Common myeloid progenitor, CD34-positive (primary cell): Measurements from ENCODE around the gene GAREM1.

Experiments
- CTCF ChIA-PET: fragments of 350-600 bp; sonication (Branson Sonifier 250); formaldehyde crosslinking; loops from one replicate; lab custom pipeline; 2021; ENCODE audit warnings: antibody characterized with exemption; lab: Charles Lee
- POLR2A ChIA-PET: fragments of 350-600 bp; sonication (Branson Sonifier 250); formaldehyde crosslinking; loops from one replicate; lab custom pipeline; 2021; ENCODE audit warnings: antibody characterized with exemption; lab: Charles Lee
- DNase-seq, 3 donors: peaks; one replicate each; pipeline versions ENCODE4 v3.0.0 to v3.0.0-alpha.2; 2013
- H3K27ac ChIP-seq, 2 experiments: 1 replicate in 1 of 2; 2 replicates in 1 of 2; pipeline ENCODE4 v1.7.0; 2013; ENCODE audit warnings: inconsistent platforms in 2 of 2, low read length in 2 of 2, mild to moderate bottlenecking in 2 of 2, low read depth in 1 of 2, moderate library complexity in 1 of 2; ENCODE audit not compliant: severe bottlenecking in 2 of 2, insufficient read depth in 1 of 2, poor library complexity in 1 of 2
- H3K27me3 ChIP-seq, 5 experiments: replicated peaks in 2 of 5; 1 replicate in 3 of 5; 2 replicates in 2 of 5; pipeline versions ENCODE4 v1.6.1 to v1.7.0; 2013; ENCODE audit warnings: low read length in 4 of 5, mild to moderate bottlenecking in 2 of 5, moderate library complexity in 2 of 5, inconsistent platforms in 1 of 5; ENCODE audit not compliant: insufficient read depth in 5 of 5, control insufficient read depth in 4 of 5
- H3K36me3 ChIP-seq, 4 experiments: 1 replicate in 2 of 4; 2 replicates in 2 of 4; pipeline versions ENCODE4 v1.6.1 to v1.7.0; 2013; ENCODE audit warnings: low read length in 3 of 4, control low read depth in 1 of 4, mild to moderate bottlenecking in 1 of 4; ENCODE audit not compliant: control insufficient read depth in 4 of 4, insufficient read depth in 4 of 4
- H3K4me1 ChIP-seq, 4 experiments: 1 replicate in 3 of 4; 2 replicates in 1 of 4; pipeline versions ENCODE4 v1.6.1 to v1.7.1; 2013; ENCODE audit warnings: low read length in 3 of 4, mild to moderate bottlenecking in 3 of 4, control low read depth in 1 of 4, inconsistent platforms in 1 of 4, moderate library complexity in 1 of 4; ENCODE audit not compliant: control insufficient read depth in 4 of 4, insufficient read depth in 4 of 4; ENCODE audit errors: control extremely low read depth in 1 of 4
- H3K4me3 ChIP-seq, 7 experiments: 1 replicate in 4 of 7; 2 replicates in 3 of 7; pipeline versions ENCODE4 v1.5.1 to v1.7.0; 2013; ENCODE audit warnings: mild to moderate bottlenecking in 7 of 7, low read length in 6 of 7, moderate library complexity in 6 of 7, inconsistent platforms in 2 of 7, low read depth in 2 of 7, control low read depth in 1 of 7; ENCODE audit not compliant: insufficient read depth in 4 of 7, control insufficient read depth in 1 of 7; ENCODE audit errors: extremely low read depth in 1 of 7
- H3K9me3 ChIP-seq, 5 experiments: 1 replicate in 4 of 5; 2 replicates in 1 of 5; pipeline versions ENCODE4 v1.6.1 to v1.7.1; 2013; ENCODE audit warnings: low read length in 4 of 5, mild to moderate bottlenecking in 2 of 5, inconsistent platforms in 1 of 5, low read depth in 1 of 5, moderate library complexity in 1 of 5; ENCODE audit not compliant: control insufficient read depth in 4 of 5, insufficient read depth in 2 of 5; ENCODE audit errors: control extremely low read depth in 1 of 5
- WGBS: methylation state at CpG from one replicate; pipeline ENCODE4 v1.1.5; 2013; ENCODE audit not compliant: insufficient coverage; 5-methylcytosine and 5-hydroxymethylcytosine counted together

Gene GAREM1

GRCh38 chr18:32439241-32439640 is 31.4 kb downstream of the GAREM1 start:
- Histone ChIP-seq H3K4me3 (no peak overlapping the region), H3K36me3 (no peaks in the 10 kb centered on the region), H3K27me3 (peaks cover 0 to 16% (median 0%) of the 10 kb centered on the region in 5 experiments), H3K9me3 (no peaks in the 10 kb centered on the region), H3K4me1 (no peaks in the 10 kb centered on the region), H3K27ac (no peak overlapping the region)
- POLR2A ChIA-PET, result interaction anchor here (0.6 kb wide), 1 partner anchor 63 kb away, joined by 3 read pairs; no protein-coding TSS in a partner anchor
- CTCF ChIA-PET, result interaction anchor here (0.9 to 1.5 kb wide), 3 partner anchors 19 to 282 kb away, joined by 3 to 6 read pairs (median 5); no protein-coding TSS in a partner anchor
- WGBS, result 100% methylated on average over 1 of the region's 2 CpGs
- DNase-seq, result no peak

GRCh38 chr18:32438173-32438572 is 32.5 kb downstream of the GAREM1 start:
- no peak overlapping the region for H3K27ac ChIP-seq
- WGBS, result 100% methylated on average over 6 of the region's 8 CpGs
- peaks cover 0 to 12% (median 0%) of the 10 kb centered on the region in 5 experiments for H3K27me3 ChIP-seq
- no peak overlapping the region for H3K4me3 ChIP-seq
- ChIA-PET POLR2A (interaction anchor here (1.1 kb wide), 1 partner anchor 35 kb away, joined by 3 read pairs; no protein-coding TSS in a partner anchor), CTCF (no interaction called here)
- H3K4me1 ChIP-seq, result no peaks in the 10 kb centered on the region
- DNase-seq, result no peak
- H3K36me3 ChIP-seq, result no peaks in the 10 kb centered on the region
- H3K9me3 ChIP-seq, result no peaks in the 10 kb centered on the region

DNA sequence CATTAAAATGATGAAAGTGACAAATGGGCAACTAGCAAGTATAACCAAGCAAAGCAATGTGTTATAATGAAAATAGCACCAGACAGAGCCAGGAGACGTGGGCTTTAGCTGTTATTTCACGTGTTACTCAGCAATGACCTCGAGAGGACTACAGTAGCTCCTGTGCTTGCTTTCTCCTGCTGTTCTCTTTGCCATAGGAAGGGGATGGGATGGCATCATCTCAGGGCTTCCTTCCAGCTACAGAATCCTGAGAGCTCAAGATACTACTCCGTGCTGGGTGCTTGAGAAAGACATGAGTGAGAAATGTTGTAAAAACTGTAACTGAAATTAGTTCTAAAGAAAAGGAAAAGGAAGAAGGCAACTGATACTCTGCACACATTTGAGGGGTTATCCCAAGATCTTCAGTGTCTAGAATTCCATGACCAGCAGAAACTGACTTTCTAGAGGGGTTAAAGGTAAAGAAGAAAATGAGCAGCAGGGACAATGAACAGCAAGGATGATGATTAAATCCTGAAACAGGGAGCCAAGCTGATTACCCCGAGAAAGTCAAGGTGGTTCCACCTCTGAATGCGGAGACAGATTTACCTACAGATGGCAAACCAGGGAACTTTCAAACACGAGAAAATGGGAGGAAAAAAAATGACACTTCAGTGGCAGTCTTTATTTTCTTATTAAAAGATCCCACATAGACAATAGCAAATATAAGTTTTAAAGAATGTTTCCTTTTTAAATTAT is 33.4 kb downstream of the GAREM1 start:
- ChIA-PET CTCF (no interaction called here), POLR2A (no interaction called here)
- WGBS, result 90% methylated on average over 5 of the region's 7 CpGs
- no peak for DNase-seq
- no peaks in the 10 kb centered on the region for H3K36me3 ChIP-seq
- H3K27ac ChIP-seq, result no peak overlapping the region
- peaks cover 0 to 12% (median 0%) of the 10 kb centered on the region in 5 experiments for H3K27me3 ChIP-seq
- H3K9me3 ChIP-seq, result peaks cover 0 to 2% (median 0%) of the 10 kb centered on the region in 5 experiments
- no peaks in the 10 kb centered on the region for H3K4me1 ChIP-seq
- H3K4me3 ChIP-seq, result no peak overlapping the region

DNA sequence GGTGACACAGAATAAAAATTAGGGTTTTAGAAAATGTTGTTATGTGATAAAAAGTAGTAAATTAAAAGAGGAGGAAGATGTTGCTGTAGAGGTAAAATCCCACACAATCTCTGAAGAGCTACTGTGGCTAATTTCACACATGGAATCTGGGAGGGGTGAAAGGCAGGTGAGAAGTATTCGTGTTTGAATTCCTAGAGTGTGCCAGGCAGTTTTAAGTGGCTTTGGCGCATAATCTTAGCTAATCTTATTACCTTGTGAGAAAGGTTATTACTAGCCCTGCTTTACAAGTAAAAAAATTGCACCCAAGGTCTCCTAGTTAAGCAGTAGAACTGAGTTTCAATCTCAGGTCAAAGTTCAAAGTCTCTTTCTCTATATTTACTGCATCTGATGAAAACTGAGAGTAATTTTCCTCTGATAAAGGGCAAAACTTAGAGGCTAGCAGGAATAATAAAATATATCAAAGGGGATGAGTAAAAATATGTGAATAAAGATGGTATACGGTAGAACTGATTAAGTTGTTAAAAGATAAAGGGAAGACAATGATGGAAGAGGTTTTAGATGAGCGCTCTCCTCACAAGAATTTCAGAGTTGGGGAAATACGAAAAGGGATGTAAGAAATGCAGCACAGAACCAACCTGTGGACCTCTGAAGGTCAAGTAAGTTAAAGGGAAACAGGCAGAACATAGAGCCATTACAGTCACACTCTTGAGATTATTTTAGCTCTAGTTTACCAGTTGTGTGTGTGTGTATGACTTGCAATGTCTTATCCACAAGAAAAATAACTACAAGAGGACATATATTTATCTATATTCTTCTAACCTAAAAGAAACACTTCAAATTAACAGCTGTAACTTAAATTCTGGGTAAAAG is 34.8 kb downstream of the GAREM1 start:
- DNase-seq, result no peak
- ChIA-PET POLR2A (interaction anchor here (0.6 kb wide), 1 partner anchor 668 kb away, joined by 7 read pairs; no protein-coding TSS in a partner anchor), CTCF (no interaction called here)

DNA sequence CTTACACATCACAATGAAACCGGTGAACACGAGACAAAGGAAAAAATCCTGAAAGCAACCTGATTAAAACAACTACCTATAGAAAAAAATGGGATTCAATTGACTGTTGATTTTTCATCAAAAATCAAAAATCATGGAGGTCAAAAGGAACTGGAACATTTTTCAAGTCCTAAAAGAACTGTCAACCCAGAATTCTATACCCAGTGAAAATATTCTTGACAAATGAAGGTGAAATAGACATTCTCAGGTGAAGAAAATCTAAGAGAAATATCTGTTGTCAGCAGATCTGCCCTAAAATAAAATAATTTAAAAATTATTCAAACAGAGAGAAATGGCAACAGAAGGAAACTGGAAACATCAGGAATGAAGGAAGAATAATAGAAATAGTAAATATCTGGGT is 38.9 kb downstream of the GAREM1 start:
- Histone ChIP-seq H3K4me3 (no peak overlapping the region), H3K9me3 (peaks cover 0 to 13% (median 4%) of the 10 kb centered on the region in 5 experiments), H3K4me1 (no peaks in the 10 kb centered on the region), H3K27me3 (peaks cover 0 to 6% (median 0%) of the 10 kb centered on the region in 5 experiments), H3K36me3 (no peaks in the 10 kb centered on the region), H3K27ac (no peak overlapping the region)
- WGBS, result no CpG with 5 or more reads among the region's 2 CpGs
- ChIA-PET POLR2A (no interaction called here), CTCF (no interaction called here)
- DNase-seq, result peak in 1 of 3 donors; percentile 6

More for the DNA sequence above, 34.8 kb downstream of the GAREM1 start:
- H3K27ac ChIP-seq, result no peak overlapping the region
- peaks cover 0 to 9% (median 0%) of the 10 kb centered on the region in 5 experiments for H3K27me3 ChIP-seq
- no peak overlapping the region for H3K4me3 ChIP-seq
- 97% methylated on average over 5 of the region's 5 CpGs for WGBS
- no peaks in the 10 kb centered on the region for H3K36me3 ChIP-seq
- H3K9me3 ChIP-seq, result peaks cover 0 to 7% (median 1%) of the 10 kb centered on the region in 5 experiments
- H3K4me1 ChIP-seq, result no peaks in the 10 kb centered on the region

GRCh38 chr18:32429402-32429801 is 41.3 kb downstream of the GAREM1 start:
- Histone ChIP-seq H3K27me3 (no peaks in the 10 kb centered on the region), H3K36me3 (no peaks in the 10 kb centered on the region), H3K9me3 (peaks cover 0 to 13% (median 4%) of the 10 kb centered on the region in 5 experiments), H3K4me1 (no peaks in the 10 kb centered on the region), H3K27ac (no peak overlapping the region), H3K4me3 (no peak overlapping the region)
- POLR2A ChIA-PET, result no interaction called here
- no peak for DNase-seq
- CTCF ChIA-PET, result no interaction called here
- 100% methylated on average over 2 of the region's 3 CpGs for WGBS
